Suprapubic skin (tissue), 3 donors: ENCODE data around the gene EED.

Experiments used
- POLR2AphosphoS5 ChIP-seq, 3 donors: sonication (generic); formaldehyde crosslinking; IDR thresholded peaks; one replicate each; pipeline ENCODE4 v1.6.1; 2017; ENCODE audit warnings: antibody characterized with exemption in 3 of 3
- TF ChIP-seq, protein P1 (sequence below), 2 donors: fragments of 200-600 bp in 1 of 2; fragments of 450-650 bp in 1 of 2; sonication (generic) in 1 of 2; IDR thresholded peaks; one replicate each; pipeline ENCODE4 v1.5.1; 2016 to 2019; ENCODE audit warnings: antibody characterized with exemption in 2 of 2, mild to moderate bottlenecking in 1 of 2, moderate library complexity in 1 of 2

DNA sequence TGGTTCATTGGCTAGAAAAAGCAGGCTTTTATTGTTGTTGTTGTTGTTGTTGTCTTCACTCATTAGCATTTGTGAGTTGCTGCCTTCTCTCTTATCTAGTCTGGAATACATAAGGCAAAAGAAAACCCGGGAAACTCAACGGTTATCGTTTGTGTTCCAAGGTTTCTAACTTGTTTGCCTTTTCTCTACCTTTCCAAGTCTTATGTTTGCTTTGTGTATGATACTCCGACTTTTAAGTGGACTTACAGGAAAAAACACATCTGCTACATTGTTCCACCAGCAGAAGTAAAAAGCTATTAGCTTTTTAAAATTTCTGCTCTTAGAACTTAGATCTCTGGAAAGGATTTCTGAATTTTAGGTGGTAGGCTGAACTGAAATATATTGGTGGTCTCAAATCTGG is 30.4 kb downstream of the EED start:
- no peak for TF ChIP-seq POLR2AphosphoS5 (IDR thresholded peaks at IDR 0.05)
- TF ChIP-seq, protein P1, sequence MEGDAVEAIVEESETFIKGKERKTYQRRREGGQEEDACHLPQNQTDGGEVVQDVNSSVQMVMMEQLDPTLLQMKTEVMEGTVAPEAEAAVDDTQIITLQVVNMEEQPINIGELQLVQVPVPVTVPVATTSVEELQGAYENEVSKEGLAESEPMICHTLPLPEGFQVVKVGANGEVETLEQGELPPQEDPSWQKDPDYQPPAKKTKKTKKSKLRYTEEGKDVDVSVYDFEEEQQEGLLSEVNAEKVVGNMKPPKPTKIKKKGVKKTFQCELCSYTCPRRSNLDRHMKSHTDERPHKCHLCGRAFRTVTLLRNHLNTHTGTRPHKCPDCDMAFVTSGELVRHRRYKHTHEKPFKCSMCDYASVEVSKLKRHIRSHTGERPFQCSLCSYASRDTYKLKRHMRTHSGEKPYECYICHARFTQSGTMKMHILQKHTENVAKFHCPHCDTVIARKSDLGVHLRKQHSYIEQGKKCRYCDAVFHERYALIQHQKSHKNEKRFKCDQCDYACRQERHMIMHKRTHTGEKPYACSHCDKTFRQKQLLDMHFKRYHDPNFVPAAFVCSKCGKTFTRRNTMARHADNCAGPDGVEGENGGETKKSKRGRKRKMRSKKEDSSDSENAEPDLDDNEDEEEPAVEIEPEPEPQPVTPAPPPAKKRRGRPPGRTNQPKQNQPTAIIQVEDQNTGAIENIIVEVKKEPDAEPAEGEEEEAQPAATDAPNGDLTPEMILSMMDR (IDR thresholded peaks at IDR 0.05): no peak
